Measurements from ENCODE around the gene TEDC1.

TEDC1 gene

DNA sequence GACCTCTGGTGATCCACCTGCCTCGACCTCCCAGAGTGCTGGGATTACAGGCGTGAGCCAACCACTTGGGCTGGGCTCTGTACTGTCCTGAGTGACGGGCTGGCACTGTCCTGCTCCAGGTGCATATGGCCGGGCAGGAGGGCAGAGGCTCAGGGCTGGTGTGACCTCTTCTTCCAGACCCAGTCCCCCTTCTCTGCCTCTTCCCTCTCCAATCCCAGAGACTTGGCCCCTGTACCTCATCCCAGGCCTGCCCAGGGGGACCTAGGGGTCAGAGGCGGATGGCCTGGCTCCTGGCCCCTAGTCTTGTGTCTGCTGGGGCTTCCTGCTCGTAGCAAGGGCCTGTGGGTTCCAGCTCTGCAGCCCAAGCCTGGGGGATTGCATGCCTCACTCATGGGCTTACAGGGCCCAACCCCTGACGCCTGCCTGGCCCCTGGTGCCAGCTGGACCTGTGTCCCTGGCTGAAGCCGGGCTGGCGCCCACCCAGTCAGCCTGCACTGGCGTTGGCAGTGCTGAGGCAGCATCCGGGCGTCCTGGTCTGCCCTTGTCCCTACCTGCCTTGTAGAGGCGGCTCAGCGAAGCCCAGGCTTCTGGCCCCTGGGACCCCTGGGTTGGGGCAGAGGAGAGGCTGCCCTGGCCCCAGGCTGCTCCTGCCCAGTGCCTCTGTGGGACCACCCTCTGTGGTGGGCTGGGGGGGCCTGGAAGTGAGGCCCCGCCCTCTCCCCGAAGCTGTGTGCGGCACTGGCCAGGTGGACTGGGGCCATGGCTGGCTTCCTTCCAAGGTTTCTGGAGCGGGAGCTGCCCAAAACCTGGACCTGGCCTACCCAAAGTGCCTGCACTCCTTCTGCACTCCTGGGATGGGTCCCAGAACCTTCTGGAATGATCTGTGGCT lies 4.3 kb downstream of the TEDC1 start:
- DNase-seq (ENCODE audit: low read depth in 2 of 3, low spot score in 1 of 3), result no peak

DNA sequence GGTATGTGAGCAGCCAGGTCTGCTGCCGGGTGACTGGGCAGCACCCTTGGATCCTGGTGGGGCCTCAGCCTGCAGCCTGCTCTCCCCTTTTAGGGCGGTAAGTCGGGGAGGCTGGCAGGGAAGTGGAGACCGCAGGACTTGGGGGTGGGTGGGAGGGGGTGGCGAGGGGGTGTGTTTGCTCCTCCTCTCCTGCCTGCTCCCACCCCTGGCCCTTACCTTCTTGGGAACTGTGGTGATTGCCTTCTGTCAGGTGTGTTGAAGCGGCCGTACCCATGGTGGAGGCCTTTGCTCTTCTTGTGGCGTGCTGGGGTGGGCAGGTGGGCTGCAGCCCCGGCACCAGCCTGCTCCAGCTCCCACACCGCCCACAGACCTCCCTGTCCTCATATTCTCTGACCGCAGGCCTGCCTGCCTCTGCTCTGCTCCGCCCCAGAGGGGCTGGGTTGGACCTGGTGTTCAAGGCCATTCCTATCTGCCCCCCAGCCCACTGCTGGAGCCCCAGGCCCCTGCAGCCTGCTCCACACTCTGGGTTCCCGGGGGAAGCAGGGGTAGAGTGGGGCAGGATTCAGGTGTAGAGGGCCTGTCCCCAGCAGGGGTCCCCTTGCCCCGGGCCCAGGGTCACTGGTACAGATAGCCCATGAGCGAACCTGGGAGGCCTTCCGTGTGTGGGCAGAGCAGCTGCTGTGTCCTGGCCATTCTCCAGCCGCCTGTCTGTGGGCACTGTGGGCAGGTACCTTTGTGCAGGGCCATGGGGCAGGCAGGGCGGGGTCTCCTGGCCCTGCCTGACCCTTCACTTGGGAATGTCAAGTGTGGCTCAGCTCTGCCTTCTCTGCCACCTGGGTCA lies 5.2 kb downstream of the TEDC1 start:
- DNase-seq (ENCODE audit: low read depth in 2 of 3, low spot score in 1 of 3), result no peak

DNA sequence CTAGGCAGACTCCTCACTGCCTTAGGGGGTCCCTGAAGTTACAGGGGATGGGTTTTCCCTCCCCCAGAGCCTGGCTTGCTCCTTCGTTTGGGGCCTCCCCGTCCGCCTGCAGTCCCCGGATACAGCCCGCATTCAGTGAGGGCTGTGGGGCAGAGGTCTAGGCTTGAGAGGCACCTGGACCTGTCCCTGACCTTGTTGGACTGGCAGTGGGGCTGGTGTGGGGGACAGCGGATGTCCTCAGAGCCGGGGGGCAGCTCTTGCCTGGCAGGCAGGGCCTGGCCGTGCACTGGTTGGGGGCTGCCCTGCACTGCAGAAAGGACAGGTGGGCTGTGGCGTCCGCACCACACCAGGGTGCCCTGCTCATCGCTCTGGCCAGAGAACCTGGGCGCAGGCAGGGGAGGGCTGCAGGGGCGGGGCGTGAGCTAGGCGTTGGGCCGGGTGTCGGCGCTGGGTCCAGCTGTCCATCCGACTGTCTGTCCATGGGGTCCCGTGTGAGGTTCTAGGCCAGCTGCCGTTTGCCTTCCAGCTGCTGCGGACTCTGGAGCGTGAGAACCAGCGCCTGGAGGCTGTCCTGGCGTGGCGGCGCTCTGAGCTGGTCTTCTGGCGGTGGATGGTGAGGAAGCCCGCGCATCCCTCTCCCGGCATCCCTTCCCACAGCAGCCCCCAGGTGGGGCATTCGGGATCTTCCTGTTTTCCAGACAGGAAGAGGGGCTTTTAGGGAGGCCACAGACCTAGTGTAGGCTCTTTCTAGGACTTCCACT lies 6.0 kb downstream of the TEDC1 start:
- no peak for DNase-seq (ENCODE audit: low read depth in 2 of 3, low spot score in 1 of 3)

DNA sequence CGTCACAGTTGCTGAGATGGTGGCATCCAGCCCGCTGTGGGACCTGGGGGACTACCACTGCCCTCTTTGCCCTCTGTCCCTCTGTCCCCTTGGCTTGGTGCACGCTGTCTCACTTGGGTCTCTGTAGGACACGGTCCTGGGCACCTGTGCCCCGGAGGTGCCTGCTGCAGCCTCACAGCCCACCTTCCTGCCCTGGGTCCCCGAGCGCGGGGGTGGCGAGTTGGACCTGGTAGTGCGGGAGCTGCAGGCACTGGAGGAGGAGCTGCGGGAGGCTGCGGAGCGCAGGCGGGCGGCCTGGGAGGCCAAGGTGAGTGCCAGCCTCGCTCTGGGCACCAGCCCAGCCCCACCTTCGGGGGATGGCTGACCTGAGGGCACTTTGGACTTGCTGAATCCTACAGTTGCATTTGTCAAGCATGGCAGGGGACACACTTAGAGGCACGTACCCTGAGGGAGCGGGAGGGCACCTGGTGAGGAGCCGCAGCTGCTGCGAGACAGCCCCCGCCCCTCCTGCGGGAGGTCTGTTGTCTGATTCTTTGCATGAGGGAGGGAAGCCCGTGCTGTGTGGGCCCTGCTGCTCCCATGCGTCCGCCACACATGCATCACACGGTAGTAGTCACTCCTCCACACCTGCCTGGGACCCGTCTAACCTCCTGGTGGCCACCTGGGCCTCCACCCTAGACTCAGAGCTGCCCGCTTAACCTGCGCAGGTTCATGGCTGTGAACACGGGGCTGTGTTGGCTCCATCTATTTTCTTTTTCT lies 6.8 kb downstream of the TEDC1 start:
- DNase-seq (ENCODE audit: low read depth in 2 of 3, low spot score in 1 of 3), result no peak

DNA sequence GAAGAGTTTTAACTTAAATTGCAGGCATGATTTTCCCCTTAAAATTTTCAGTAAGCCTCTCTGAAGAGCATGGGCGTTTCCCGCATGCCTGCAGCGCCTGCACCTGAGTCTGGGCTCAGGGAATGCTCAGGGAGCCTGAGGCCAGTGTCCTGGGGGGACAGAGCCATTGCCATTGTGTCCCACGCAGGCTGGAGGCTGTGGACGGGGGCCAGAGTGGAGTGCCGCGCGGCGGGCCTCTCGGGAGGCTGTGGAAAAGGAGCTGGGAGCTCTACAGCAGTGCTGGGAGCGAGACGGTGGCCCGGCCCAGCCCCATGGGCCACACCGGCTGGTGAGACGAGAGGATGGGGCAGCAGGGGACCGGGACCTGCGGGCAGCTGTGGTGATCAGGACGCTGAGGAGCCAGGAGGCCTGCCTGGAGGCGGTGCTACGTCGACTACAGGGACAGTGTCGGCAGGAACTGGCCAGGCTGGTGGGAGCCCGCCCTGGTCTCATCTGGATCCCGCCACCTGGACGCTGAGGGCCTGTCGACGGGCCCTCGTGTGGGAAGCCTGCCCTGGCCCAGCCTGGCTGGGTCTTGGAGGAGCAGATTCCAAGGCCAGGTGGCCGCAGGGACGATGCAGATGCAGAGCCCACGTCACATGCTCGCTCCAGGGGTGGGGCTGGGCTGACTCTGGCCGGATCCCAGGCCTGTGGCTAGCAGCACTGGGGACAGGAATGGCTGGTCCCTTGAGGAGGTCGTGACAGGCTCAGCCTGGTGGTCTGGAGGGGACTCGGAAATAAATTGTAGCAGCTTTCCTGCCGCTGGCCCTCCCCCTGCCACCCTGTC lies 7.6 kb downstream of the TEDC1 start:
- no peak for DNase-seq (ENCODE audit: low read depth in 2 of 3, low spot score in 1 of 3)

DNA sequence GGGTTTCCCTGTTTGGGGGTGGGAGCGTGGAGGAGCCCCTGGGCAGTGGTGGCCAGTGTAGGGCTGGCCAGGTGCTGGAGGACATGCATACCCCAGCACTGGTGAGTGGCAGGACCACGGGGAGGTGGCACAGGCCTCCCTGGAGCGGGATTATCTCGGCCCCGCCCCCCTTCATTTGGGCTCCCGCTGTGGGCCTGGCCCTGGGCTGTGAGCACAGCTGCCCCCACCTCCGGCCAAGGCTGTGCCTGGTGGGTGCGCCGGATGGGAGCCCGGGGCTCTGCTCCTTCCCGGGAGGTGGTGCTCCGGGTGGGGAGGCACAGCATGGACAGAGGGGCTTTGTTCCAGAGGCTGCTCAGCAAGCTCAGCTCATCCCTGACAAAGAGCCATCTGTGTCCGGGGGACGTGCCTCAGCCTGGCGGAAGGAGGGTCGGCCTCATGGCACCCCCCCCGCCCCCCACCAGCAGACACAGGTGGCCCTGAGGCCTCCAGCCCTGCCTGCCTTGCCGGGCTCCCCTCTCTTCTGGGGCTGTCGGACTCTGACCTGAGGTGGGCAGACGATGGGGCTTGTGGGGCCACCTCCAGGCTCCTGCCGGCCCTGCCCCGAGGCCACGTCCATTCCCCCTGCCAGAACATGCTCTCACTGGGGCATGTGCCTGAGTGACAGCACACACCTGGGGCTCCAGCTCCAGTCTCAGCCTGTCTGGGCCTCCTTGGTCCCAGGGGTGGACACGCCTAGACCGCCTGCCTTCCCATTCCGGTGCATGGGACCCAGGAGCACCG lies 8.4 kb downstream of the TEDC1 start:
- DNase-seq (ENCODE audit: low read depth in 2 of 3, low spot score in 1 of 3), result no peak

DNA sequence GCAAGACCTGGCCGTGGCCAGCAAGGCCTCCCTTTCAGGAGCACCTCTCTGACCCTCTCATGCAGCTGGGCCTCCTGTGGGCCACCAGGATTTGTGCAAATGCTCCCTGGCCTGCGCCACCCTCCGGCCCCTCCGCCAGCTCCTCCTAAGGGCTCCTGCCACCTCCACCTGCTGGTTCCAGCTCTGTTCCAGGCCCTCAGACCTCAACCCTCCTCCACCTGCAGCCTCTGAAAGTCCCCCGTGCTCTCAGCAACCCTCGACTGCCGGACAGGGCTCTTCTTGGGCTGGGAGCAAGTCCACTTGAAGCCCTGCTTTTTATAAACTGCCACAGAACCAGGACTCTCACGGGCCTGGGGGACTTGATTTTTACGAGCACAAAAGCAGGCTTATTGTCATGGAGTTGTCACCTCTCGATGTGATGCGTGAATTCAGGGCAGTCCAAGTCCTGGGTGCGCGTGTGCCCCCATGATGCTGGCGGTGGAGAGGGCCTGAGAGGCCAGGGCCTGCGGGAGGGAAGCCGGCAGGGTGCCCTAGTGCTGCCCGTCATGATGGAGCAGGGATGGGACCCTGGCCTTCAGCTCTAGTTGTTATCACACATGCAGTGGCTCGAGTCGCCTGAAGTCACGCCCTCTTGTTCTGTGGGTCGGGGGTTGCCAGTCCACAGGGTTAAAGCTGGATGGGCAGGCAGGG lies 9.1 kb downstream of the TEDC1 start:
- DNase-seq (ENCODE audit: low read depth in 2 of 3, low spot score in 1 of 3), result no peak

DNA sequence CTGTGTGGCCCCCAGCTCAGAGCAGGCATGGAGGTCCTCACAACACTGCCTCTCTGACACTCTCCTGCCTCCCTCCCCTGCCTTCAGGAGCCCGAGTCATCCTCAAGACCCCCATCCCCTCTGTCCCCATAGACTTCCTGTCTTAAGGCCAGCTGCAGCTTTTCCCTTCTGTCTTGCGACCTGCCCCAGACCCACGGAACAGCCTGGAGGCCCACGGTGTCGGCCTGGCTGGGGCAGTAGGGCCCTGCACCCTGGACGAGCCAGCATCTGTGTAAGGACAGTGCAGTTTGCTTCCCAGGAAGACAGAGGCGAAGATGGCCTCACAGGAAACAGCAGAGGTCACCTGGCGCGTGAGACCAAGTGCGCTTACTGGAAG lies 9.7 kb downstream of the TEDC1 start:
- DNase-seq (ENCODE audit: low read depth in 2 of 3, low spot score in 1 of 3), result no peak

DNA sequence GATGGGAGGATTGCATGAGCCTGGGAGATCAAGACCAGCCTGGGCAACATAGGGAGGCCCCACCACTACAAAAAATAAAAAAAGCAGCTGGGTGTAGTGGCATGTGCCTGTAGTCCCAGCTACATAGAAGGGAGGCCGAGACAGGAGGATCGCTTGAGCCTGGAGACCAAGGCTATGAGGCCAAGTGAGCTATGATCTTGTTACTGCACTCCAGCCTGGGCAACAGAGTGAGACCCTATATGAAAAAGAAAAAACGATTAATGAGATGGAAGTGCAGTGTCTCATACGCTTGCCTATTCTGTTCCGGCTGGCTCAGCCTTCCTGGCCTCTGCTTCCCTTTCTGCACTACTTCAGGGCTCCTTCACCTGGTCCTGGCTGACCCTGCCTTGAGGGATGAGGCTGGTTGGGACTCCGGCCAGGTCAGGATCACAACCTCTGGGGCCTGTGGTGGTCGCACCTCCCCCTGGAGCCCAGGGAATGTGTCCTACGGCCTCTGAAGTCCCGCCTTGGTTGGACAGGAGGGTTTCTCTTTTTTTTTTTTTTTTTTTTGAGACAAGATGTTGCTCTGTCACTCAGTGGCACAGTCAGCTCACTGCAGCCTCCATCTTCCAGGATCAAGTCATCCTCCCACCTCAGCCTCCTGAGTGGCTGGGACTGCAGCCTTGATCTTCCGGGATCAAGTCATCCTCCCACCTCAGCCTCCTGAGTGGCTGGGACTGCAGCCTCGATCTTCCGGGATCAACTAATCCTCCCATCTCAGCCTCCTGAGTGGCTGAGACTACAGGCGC lies 10.7 kb downstream of the TEDC1 start:
- no peak for DNase-seq (ENCODE audit: low read depth in 2 of 3, low spot score in 1 of 3)

DNA sequence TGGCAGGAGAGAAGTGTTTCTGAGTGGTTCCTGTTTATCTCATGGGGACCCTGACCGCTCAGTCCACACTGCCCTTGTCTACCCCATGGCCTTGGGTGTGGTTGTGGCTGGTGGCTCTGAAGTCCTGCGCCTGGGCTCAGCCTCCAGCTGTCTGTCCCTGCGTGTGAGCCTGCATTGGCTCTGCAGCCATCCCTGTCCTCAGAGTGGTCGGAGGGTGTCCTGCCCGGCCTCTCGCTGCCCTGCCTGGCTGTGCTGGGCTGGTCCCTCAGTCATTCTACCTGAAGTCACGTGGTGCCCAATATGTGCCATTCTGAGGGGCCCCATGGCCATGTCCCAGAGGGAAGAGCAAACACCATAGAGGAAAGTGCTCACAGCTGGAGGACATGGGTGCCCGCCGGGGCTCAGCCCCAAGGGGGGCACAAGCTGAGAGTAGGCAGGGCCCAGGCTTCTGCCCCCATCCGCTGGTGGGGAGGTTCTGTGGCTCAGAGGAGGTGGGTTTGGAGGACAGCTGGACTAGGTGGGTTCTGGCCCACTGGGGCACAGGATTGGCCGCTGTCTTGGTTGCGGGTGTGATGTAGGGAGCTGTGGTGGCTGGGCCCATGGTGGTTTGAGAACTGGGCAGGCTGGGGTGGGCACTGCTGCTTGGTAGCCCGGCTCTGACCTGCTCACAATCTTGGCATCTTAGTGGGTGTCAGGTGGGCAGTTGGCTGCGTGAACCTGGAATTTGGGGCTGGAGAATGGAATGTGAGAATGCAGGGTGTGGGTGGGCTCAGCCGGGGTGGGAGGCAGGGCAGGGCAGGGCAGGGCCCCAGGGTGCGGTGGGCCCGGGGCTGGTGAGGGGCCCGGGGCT lies 11.6 kb downstream of the TEDC1 start:
- no peak for DNase-seq (ENCODE audit: low read depth in 2 of 3, low spot score in 1 of 3)

DNA sequence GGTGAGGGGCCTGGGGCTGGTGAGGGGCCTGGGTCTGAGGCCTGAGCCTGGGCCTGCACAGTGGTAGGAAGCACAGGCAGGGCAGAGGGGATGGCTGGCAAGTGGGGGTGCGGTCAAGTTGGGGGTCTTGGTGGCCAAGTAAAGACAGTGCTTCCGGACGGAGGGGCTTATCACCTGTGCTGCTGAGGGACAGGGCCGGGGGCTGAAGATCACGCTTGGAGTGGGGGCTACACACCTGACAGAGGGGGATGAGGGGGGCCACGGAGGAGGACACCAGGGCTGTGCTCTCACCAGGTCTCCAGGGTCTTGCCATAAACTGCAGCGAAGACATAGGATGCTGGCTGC lies 12.2 kb downstream of the TEDC1 start:
- DNase-seq (ENCODE audit: low read depth in 2 of 3, low spot score in 1 of 3), result no peak

DNA sequence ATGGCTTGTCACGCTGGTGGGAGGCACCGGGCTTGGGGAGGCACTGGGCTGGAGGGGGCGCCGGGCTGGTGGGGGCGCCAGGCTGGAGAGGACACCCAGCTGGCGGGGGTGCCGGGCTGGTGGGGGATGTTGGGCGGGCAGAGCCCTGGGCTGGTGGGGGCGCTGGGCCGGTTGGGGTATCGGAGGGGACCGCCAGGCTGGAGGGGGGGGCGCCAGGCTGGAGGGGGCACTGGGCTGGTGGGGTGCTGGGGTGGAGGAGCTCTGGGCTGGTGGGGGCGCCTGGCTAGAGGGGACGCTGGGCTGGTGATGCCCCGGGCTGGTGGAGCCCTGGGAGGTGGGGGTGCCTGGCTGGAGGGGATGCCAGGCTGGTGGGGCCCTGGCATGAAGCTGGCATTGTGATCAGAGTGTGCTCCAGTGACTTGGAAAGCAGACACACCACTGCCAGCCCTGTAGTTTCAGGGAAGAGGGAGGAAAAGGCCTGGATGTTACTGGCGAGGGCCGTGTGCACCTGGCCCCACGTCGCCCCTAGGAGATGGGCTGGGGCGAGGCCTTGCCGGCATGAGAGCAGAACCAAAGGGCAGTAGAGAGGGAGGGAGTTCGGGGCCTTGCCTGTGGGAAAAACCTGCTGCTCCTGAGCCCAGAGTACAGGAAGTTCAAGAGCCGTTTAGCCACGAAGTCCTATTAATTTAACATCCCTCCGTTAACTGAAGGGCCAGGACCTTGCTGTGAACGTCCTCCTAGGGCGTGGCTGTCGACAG lies 13.1 kb downstream of the TEDC1 start:
- DNase-seq (ENCODE audit: low read depth in 2 of 3, low spot score in 1 of 3), result no peak

DNA sequence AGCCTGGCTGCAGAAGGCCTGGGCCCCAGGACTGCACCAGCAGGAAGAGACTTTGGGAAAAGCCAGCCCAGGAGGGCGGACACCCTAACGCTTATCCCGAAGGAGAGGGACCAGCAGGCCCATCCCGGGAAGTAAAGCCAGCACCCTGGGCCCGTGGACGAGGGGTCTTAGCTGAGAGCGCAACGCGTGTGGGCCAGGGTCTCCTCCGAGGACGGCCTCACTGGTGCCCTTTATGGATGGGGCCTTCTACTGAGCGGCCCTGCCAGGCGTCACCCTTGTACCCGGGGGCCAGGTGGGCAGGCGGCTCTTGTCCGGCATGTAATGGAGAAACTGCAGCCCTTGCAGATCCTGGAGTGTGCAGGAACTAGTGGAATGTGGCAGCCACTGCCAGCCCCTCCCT lies 14.1 kb downstream of the TEDC1 start:
- DNase-seq (ENCODE audit: low read depth in 2 of 3, low spot score in 1 of 3), result no peak

DNA sequence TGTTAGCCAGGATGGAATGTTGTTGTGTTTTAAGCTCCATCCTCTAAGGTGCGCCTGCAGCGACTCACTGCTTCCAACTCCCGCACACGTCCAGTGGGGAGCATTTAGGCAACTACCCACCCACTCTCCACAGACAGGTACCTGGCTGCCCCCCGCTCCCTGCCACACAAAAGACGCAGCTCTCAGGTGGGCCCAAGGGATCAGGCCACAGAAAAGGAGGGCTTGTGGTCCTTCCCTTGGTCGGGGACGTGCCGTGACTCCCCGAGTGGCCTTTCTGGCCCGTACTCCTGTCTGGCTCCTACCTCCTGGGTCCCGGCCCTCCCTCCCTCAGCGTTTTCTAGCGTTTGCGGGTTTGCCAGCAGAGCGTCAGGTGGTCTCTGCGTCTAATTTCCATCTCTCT lies 16.2 kb downstream of the TEDC1 start:
- no peak for DNase-seq (ENCODE audit: low read depth in 2 of 3, low spot score in 1 of 3)

DNA sequence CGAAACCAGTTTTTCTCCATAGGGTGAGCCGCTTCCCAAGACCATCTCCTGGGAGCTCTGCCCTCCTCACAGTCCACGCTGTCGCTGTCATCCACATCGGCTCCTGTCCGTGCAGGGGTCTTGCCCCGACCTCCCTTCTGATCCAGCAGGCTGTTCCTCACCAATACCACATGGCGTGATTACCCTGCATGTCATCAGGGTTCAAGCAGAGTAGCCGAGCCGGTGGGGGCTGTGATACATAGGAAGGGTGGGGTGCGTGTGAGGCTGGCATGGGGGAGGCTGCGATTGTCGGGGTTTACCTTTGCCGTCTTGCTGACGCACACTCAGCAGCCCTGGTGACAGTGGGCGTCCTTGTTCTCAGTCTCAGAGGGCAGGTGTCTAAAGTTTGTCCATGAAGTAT lies 17.0 kb downstream of the TEDC1 start:
- no peak for DNase-seq (ENCODE audit: low read depth in 2 of 3, low spot score in 1 of 3)

DNA sequence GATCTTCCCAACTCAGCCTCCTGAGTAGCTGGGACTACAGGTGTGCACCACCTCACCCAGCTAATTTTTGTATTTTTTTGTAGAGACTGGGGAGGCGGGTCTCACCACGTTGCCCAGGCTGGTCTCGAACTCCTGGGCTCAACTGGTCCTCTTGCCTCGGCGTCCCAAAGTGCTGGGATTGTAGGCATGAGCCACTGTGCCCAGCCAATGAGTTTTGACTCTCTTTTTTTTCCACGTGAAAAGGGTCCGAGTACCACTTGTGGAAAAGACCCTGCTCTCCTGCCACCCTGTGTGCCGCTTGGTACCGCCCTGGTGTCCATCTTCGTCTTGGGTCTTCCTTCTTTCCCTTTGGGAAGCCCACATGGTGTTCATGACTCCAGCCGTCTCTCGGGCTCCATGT lies 17.6 kb downstream of the TEDC1 start:
- no peak for DNase-seq (ENCODE audit: low read depth in 2 of 3, low spot score in 1 of 3)

Data from stimulated activated CD4-positive, alpha-beta T cell treated with anti-CD3 and anti-CD28 coated beads, Interleukin-12 subunit alpha, Interleukin-12 subunit beta, amount 100 ng/mL, for 48 hours (primary cell).